ENCODE data around the gene PEAR1. TPM values are rescaled to one million over a fixed set of nuclear protein-coding genes. Genes with fewer than 3 reads are reported as not detected.

The PEAR1 gene
- total RNA-seq, 1 experiment from 2014 or later, result 0.39 TPM

DNA sequence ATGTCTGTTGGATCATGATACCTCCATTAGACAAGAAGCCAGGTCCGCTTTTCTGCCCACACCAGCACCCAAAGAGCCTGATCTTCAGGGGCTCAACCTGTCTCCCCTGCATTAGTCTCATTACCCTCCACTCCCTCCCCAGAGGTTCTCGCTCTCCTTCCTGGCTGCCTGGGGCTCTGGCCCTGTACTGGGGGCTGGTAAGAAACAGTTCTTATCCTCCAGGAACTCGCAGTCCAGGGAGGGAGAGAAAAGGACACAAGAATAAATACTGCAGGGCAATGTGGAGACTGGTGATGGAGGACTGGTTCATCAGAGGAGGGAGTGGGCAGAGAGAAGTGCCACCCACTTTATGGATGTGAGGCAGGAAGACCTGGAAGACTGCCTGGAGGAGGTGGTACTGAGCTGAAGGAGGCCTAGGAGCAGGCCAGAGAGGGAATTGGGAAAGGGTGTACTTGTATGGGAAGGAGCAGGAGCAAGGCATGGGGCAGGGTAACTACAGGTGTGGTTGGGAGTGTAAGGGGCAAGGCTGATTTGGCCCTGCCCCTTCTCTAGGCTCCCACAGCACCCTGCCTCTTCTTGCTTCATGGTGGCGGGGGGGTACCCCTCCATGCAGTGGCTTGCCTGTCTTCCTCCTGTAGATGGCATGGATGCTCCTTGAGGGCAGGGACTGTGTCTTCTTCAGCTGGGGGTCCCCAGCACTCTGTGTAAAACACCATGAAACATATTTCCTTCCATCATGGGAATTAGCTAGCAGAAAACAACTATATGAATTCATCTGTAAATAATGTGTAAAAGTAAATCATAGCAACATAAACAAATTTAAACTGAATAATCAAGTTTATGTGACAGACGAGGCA, 31.9 kb downstream of the PEAR1 start:
- H3K9me3 Mint-ChIP-seq, result peaks cover 0 to 3% of the 10 kb centered on the region in 2 experiments; a peak in 1 of 5 replicates
- no peak overlapping the region for H3K27ac ChIP-seq (ENCODE audit: insufficient read length, low read depth, low read length)
- H3K27me3 ChIP-seq (ENCODE audit: insufficient read depth, low read length), result peaks cover 69% of the 10 kb centered on the region
- H3K9me3 ChIP-seq (ENCODE audit: control insufficient read depth, low read depth, low read length), result no peaks in the 10 kb centered on the region
- H3K4me2 ChIP-seq (ENCODE audit: insufficient read depth, insufficient read length, low read length), result no peak overlapping the region
- DNase-seq, result no peak
- H2AFZ ChIP-seq (ENCODE audit: low read length), result no peak overlapping the region
- no peak for TF ChIP-seq CTCF (conservative IDR thresholded peaks at IDR 0.05)
- no peak overlapping the region for H3K23ac ChIP-seq (ENCODE audit: insufficient read length, low read depth, low read length)
- no peaks in the 10 kb centered on the region for H3K79me2 ChIP-seq (ENCODE audit: insufficient read depth, low read length)
- no peak overlapping the region for H3K14ac ChIP-seq (ENCODE audit: insufficient read depth, low read length)
- no peak overlapping the region for H2BK5ac ChIP-seq (ENCODE audit: insufficient read length, low read length)
- H3K27ac Mint-ChIP-seq, result no peak overlapping the region
- peaks cover 100% of the 10 kb centered on the region for H3K27me3 Mint-ChIP-seq (ENCODE audit: low read depth)
- no peak overlapping the region for H3K9ac ChIP-seq (ENCODE audit: extremely low read depth, insufficient read length, low read length)
- no peak overlapping the region for H4K91ac ChIP-seq (ENCODE audit: insufficient read length, low read depth, low read length)
- H2BK12ac ChIP-seq (ENCODE audit: insufficient read length, low read depth, low read length), result no peak overlapping the region
- no CpG with 5 or more reads among the region's 5 CpGs for WGBS (ENCODE audit: extremely low coverage, insufficient read length, low lambda C conversion rate)
- peaks cover 21 to 37% of the 10 kb centered on the region in 2 experiments for H3K4me1 Mint-ChIP-seq
- no peak overlapping the region for H2BK15ac ChIP-seq (ENCODE audit: low read depth, low read length)
- no peak overlapping the region for H3K56ac ChIP-seq (ENCODE audit: insufficient read length, low read depth, low read length)
- H2BK20ac ChIP-seq (ENCODE audit: low read depth, low read length, poor library complexity, severe bottlenecking), result no peak overlapping the region
- H4K8ac ChIP-seq (replicated peaks; ENCODE audit: insufficient read length, low read depth, low read length), result no peak overlapping the region
- H4K20me1 ChIP-seq (ENCODE audit: control insufficient read depth, insufficient read depth, insufficient read length), result no peaks in the 10 kb centered on the region
- no peak overlapping the region for H3K18ac ChIP-seq (ENCODE audit: insufficient read length, low read depth, low read length)
- no peak overlapping the region for H3K4ac ChIP-seq (ENCODE audit: low read depth, low read length)
- peaks cover 16% of the 10 kb centered on the region for H3K23me2 ChIP-seq (ENCODE audit: insufficient read length, low read depth, low read length, poor library complexity, severe bottlenecking)
- H3K4me1 ChIP-seq (ENCODE audit: insufficient read depth, low read length), result no peaks in the 10 kb centered on the region
- H3K36me3 Mint-ChIP-seq (ENCODE audit: insufficient read depth in 1 of 3, low read depth in 3 of 3), result no peaks in the 10 kb centered on the region; a peak in 1 of 7 replicates
- no peak overlapping the region for H2BK120ac ChIP-seq (ENCODE audit: low read depth, low read length, poor library complexity, severe bottlenecking)
- no peak overlapping the region for H2AK5ac ChIP-seq (ENCODE audit: insufficient read length, low read length)
- H4K5ac ChIP-seq (ENCODE audit: insufficient read length, low read depth, low read length), result no peak overlapping the region
- no peak overlapping the region for H3T11ph ChIP-seq (ENCODE audit: low read length)
- H3K4me3 Mint-ChIP-seq, result peak overlapping the region in 1 of 2 experiments; percentile 57; a peak in 2 of 5 replicates
- H3K79me1 ChIP-seq (ENCODE audit: insufficient read depth, low read depth, low read length, poor library complexity, severe bottlenecking), result no peaks in the 10 kb centered on the region
